Panc1 (cell line): Measurements from ENCODE around the gene CDK5RAP2.

ENCODE experiments used
- CTCF ChIP-seq: fragments of 450-650 bp; IDR thresholded peaks from 2 replicates; pipeline ENCODE4 v1.5.1; 2017; ENCODE audit warnings: mild to moderate bottlenecking
- POLR2AphosphoS5 ChIP-seq: IDR thresholded peaks from 2 replicates; pipeline ENCODE4 v1.6.1; 2012; ENCODE audit warnings: mild to moderate bottlenecking, low read depth, low read length, moderate library complexity
- REST ChIP-seq, 2 experiments: IDR thresholded peaks; 2 replicates each; pipeline ENCODE4 v1.6.1; 2011 to 2012; ENCODE audit warnings: low read depth in 2 of 2, control low read depth in 1 of 2, low read length in 1 of 2, mild to moderate bottlenecking in 1 of 2, moderate library complexity in 1 of 2; ENCODE audit not compliant: insufficient read depth in 1 of 2
- SIN3A ChIP-seq: IDR thresholded peaks from 2 replicates; pipeline ENCODE4 v1.6.1; 2012; ENCODE audit warnings: low read depth, mild to moderate bottlenecking, low read length, moderate library complexity, borderline replicate concordance; ENCODE audit not compliant: insufficient read depth

DNA sequence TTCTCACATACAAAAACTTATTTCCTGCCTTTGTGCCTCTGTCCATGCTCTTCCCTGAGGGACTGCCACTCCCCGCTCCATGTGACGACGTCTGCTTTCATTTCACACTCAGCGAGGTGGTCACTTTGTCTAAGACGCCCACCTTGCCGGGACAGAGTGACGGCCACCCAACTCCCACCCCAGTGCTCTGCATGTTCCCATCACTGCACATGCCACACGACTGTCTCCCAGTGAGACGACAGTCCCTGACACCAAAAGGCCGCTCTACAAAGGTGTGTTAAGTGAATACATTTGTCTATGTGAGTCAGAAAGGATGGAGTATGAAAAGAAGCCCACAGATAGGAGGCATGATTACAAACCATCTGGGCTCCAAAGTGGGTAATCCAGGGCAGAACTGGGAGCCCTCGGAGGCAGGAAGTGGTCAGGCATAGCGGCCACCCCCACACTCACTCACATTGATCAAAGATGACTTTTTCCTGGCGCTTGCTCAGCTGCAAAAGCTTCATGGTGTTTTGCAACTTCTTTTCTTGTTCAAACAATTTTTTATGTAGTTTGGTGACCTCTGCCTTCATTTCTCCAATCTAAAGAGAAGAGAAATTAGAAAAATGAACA lies 185.8 kb downstream of the CDK5RAP2 start:
- no peak for TF ChIP-seq CTCF
- no peak for TF ChIP-seq SIN3A
- TF ChIP-seq REST (IDR thresholded peaks at IDR 0.05; ENCODE audit: insufficient read depth in 1 of 2, low read depth in 2 of 2, low read length in 1 of 2) = no peak
- TF ChIP-seq POLR2AphosphoS5 = no peak
